Muscle layer of duodenum (tissue), 2 donors: ENCODE measurements around the gene EVX2.

ENCODE experiments used
- H3K27ac ChIP-seq: one replicate; pipeline ENCODE4 v1.7.0; 2013; ENCODE audit warnings: mild to moderate bottlenecking, low read length
- H3K27me3 ChIP-seq: one replicate; pipeline ENCODE4 v1.7.0; 2013; ENCODE audit warnings: low read depth, mild to moderate bottlenecking, control low read depth, low read length
- H3K36me3 ChIP-seq, 2 donors: one replicate each; pipeline ENCODE4 v1.7.0; 2013; ENCODE audit warnings: low read length in 2 of 2, control low read depth in 1 of 2, mild to moderate bottlenecking in 1 of 2; ENCODE audit not compliant: insufficient read depth in 2 of 2, control insufficient read depth in 1 of 2
- H3K4me1 ChIP-seq, 2 donors: one replicate each; pipeline ENCODE4 v1.7.0; 2013; ENCODE audit warnings: low read length in 2 of 2, mild to moderate bottlenecking in 2 of 2, control low read depth in 1 of 2, moderate library complexity in 1 of 2; ENCODE audit not compliant: insufficient read depth in 2 of 2, control insufficient read depth in 1 of 2
- H3K4me3 ChIP-seq, 2 donors: one replicate each; pipeline ENCODE4 v1.7.0; 2013; ENCODE audit warnings: low read length in 2 of 2, low read depth in 1 of 2, mild to moderate bottlenecking in 1 of 2
- H3K9me3 ChIP-seq, 2 donors: one replicate each; pipeline ENCODE4 v1.7.0; 2013; ENCODE audit warnings: low read length in 2 of 2, control low read depth in 1 of 2, mild to moderate bottlenecking in 1 of 2; ENCODE audit not compliant: control insufficient read depth in 1 of 2
- donor health status: healthy.

The EVX2 gene

DNA sequence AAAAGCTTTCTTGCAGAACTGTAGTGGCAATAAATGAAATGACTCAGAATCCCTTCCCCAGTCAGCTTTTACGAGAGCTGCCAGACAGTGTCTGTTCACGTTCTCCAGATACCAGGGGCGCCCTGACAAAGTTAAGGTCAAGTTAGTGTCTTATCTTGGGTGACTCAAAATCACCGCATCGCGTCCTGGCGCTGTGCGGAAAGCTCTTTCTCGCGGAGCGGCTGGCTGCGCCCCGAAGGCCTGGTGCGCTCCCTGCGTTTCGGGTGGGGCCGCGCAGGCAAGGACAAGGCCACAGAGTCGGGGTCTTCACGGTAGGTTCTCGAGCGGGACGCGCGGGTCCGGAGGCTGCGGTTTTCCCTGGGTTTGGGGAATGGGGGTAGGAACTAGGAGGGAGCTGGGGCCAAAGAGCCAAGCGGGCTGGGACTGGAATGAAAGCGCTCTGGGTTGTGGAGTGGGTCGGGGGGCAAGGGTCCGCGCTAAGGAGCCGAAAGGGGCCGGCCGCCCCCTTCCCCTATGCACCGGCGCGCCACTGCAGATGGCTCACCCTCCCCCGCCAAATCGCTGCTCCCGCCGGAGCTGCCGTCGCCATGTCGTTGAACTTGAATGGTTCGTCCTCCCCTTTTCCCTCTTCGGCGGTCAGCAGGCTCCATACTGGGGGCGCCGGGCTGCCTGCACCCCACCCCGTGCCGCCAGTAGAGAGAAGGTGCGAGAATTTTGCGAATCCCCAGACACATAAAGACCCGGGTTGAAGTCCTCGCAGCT, 20.7 kb upstream of the EVX2 start:
- no peak overlapping the region for H3K27ac ChIP-seq
- H3K4me3 ChIP-seq: no peak overlapping the region
- H3K27me3 ChIP-seq: peaks cover 89% of the 10 kb centered on the region

DNA sequence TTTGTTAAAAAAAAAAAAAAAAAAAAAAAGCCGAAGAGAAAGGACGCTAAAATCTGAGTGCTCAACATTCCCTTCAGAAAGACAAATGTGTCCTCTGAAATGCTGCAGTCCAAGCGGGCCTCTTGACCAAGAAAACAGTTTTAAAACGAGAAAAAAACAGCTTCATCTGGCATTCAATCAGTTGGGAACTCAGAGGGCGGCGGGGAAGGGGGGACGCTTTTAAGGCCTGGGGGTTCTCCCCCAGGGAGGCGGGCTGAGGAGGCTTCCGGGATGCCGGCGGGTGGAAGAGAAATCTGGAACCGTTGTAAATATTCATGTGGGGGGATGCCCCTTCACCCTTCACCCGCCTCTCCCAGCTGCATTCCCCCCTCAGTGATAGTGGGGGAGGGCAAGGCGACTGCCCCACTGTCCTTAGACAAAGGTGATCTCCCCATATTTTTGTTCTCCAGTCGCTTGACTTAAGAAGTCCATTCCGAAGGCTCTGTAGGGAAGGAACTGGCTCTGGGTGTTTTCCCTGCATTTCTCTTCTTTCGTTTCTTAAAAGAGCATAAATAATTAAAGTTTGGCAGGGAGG, 20.1 kb upstream of the EVX2 start:
- H3K9me3 ChIP-seq: no peaks in the 10 kb centered on the region
- H3K4me3 ChIP-seq: no peak overlapping the region
- no peaks in the 10 kb centered on the region for H3K36me3 ChIP-seq
- H3K27me3 ChIP-seq: peaks cover 89% of the 10 kb centered on the region
- no peak overlapping the region for H3K27ac ChIP-seq
- peaks cover 0 to 49% of the 10 kb centered on the region in 2 donors for H3K4me1 ChIP-seq

More for the DNA sequence above, 20.7 kb upstream of the EVX2 start:
- Histone ChIP-seq H3K36me3 (no peaks in the 10 kb centered on the region), H3K9me3 (no peaks in the 10 kb centered on the region), H3K4me1 (peaks cover 0 to 49% of the 10 kb centered on the region in 2 donors)

- no peaks in the 10 kb centered on the region for H3K36me3 ChIP-seq
- H3K27ac ChIP-seq: no peak overlapping the region
- no peak overlapping the region for H3K4me3 ChIP-seq
- H3K27me3 ChIP-seq: peaks cover 92% of the 10 kb centered on the region
- H3K4me1 ChIP-seq: peaks cover 0 to 50% of the 10 kb centered on the region in 2 donors
- H3K9me3 ChIP-seq: no peaks in the 10 kb centered on the region
Measured at GRCh38 chr2:176103194-176103593, 19.4 kb upstream of the EVX2 start.

GRCh38 chr2:176102309-176102866, 18.6 kb upstream of the EVX2 start:
- H3K27ac ChIP-seq: no peak overlapping the region
- no peaks in the 10 kb centered on the region for H3K9me3 ChIP-seq
- H3K36me3 ChIP-seq: no peaks in the 10 kb centered on the region
- no peak overlapping the region for H3K4me3 ChIP-seq
- peaks cover 0 to 54% of the 10 kb centered on the region in 2 donors for H3K4me1 ChIP-seq
- peaks cover 98% of the 10 kb centered on the region for H3K27me3 ChIP-seq

GRCh38 chr2:176101842-176102241, 18.1 kb upstream of the EVX2 start:
- no peaks in the 10 kb centered on the region for H3K9me3 ChIP-seq
- H3K4me1 ChIP-seq: peaks cover 4 to 54% of the 10 kb centered on the region in 2 donors
- no peak overlapping the region for H3K4me3 ChIP-seq
- H3K27me3 ChIP-seq: peaks cover 99% of the 10 kb centered on the region
- H3K36me3 ChIP-seq: no peaks in the 10 kb centered on the region
- no peak overlapping the region for H3K27ac ChIP-seq

- Histone ChIP-seq H3K4me3 (no peak overlapping the region), H3K36me3 (no peaks in the 10 kb centered on the region), H3K27me3 (peaks cover 99% of the 10 kb centered on the region), H3K9me3 (no peaks in the 10 kb centered on the region), H3K4me1 (peaks cover 9 to 54% of the 10 kb centered on the region in 2 donors), H3K27ac (no peak overlapping the region)
Measured at GRCh38 chr2:176101216-176101830, 17.6 kb upstream of the EVX2 start.

- H3K4me3 ChIP-seq: no peak overlapping the region
- peaks cover 11 to 55% of the 10 kb centered on the region in 2 donors for H3K4me1 ChIP-seq
- H3K9me3 ChIP-seq: no peaks in the 10 kb centered on the region
- H3K36me3 ChIP-seq: no peaks in the 10 kb centered on the region
- peaks cover 99% of the 10 kb centered on the region for H3K27me3 ChIP-seq
- no peak overlapping the region for H3K27ac ChIP-seq
Measured at GRCh38 chr2:176100547-176101140, 16.9 kb upstream of the EVX2 start.

- no peaks in the 10 kb centered on the region for H3K9me3 ChIP-seq
- H3K4me3 ChIP-seq: no peak within 1 kb of the TSS
- H3K4me1 ChIP-seq: peaks cover 11 to 49% of the 10 kb centered on the region in 2 donors
- H3K36me3 ChIP-seq: no peaks in the 10 kb centered on the region
- peaks cover 99% of the 10 kb centered on the region for H3K27me3 ChIP-seq
- no peak within 1 kb of the TSS for H3K27ac ChIP-seq
Measured at GRCh38 chr2:176099728-176100546, 16.2 kb upstream of the EVX2 start, which contains the start of gene HOXD12. HOXD12 (plus strand) TSS chr2:176099795; CDS start chr2:176099802, 7 bp downstream.

- Histone ChIP-seq H3K27ac (no peak overlapping the region), H3K36me3 (no peaks in the 10 kb centered on the region), H3K4me1 (peaks cover 11 to 42% of the 10 kb centered on the region in 2 donors), H3K4me3 (no peak overlapping the region), H3K27me3 (peaks cover 99% of the 10 kb centered on the region), H3K9me3 (peaks cover 0 to 3% of the 10 kb centered on the region in 2 donors)
Measured at GRCh38 chr2:176099159-176099727, 15.5 kb upstream of the EVX2 start.

- Histone ChIP-seq H3K4me1 (peaks cover 11 to 38% of the 10 kb centered on the region in 2 donors), H3K27ac (no peak overlapping the region), H3K4me3 (no peak overlapping the region), H3K9me3 (peaks cover 0 to 8% of the 10 kb centered on the region in 2 donors), H3K36me3 (no peaks in the 10 kb centered on the region), H3K27me3 (peaks cover 99% of the 10 kb centered on the region)
Measured at GRCh38 chr2:176098366-176099158, 14.8 kb upstream of the EVX2 start.
